DOHH2 (cell line): Measurements from ENCODE around the gene LHFPL6.

Experiments used
- H3F3A ChIP-seq: fragments of 200-600 bp; sonication (generic), shearing (Covaris generic); 2 replicates; pipeline ENCODE4 v1.6.0; 2016; ENCODE audit warnings: antibody characterized with exemption, mild to moderate bottlenecking; ENCODE audit not compliant: control insufficient read depth, insufficient read depth
- H3K27ac ChIP-seq: fragments of 200-600 bp; sonication (generic); 2 replicates; pipeline ENCODE4 v1.5.1; 2014; ENCODE audit warnings: low read depth, mild to moderate bottlenecking, low read length, moderate library complexity
- H3K27me3 ChIP-seq: fragments of 200-600 bp; sonication (generic); 2 replicates; pipeline ENCODE4 v1.6.1; 2014; ENCODE audit warnings: mild to moderate bottlenecking, low read length, mixed read lengths; ENCODE audit not compliant: control insufficient read depth
- H3K36me3 ChIP-seq: fragments of 200-600 bp; sonication (generic); 2 replicates; pipeline ENCODE4 v1.6.1; 2014; ENCODE audit warnings: mild to moderate bottlenecking, low read length, moderate library complexity, mixed read lengths; ENCODE audit not compliant: control insufficient read depth
- H3K4me1 ChIP-seq: fragments of 200-600 bp; sonication (generic); 2 replicates; pipeline ENCODE4 v1.6.1; 2014; ENCODE audit warnings: mild to moderate bottlenecking, low read length, mixed read lengths; ENCODE audit not compliant: control insufficient read depth
- H3K4me2 ChIP-seq: fragments of 200-600 bp; sonication (generic); 2 replicates; pipeline ENCODE4 v1.6.0; 2014; ENCODE audit warnings: mild to moderate bottlenecking, low read length, moderate library complexity
- H3K4me3 ChIP-seq: fragments of 200-600 bp; sonication (generic); 2 replicates; pipeline ENCODE4 v1.5.1; 2014; ENCODE audit warnings: mild to moderate bottlenecking, low read length, mixed read lengths
- H3K79me2 ChIP-seq: fragments of 200-600 bp; sonication (generic); 2 replicates; pipeline ENCODE4 v1.6.1; 2014; ENCODE audit warnings: mild to moderate bottlenecking, low read length, mixed read lengths; ENCODE audit not compliant: control insufficient read depth
- H3K9me2 ChIP-seq: fragments of 200-600 bp; sonication (generic); replicated peaks from 2 replicates; pipeline ENCODE4 v1.6.1; 2014; ENCODE audit warnings: mild to moderate bottlenecking, low read length, mixed read lengths; ENCODE audit not compliant: control insufficient read depth
- H3K9me3 ChIP-seq: fragments of 200-600 bp; sonication (generic); 2 replicates; pipeline ENCODE4 v1.6.1; 2014; ENCODE audit warnings: antibody characterized with exemption, low read length, mixed read lengths; ENCODE audit not compliant: control insufficient read depth, insufficient read depth
- H4K20me1 ChIP-seq: fragments of 200-600 bp; sonication (generic); 2 replicates; pipeline ENCODE4 v1.6.0; 2014; ENCODE audit warnings: low read depth, mild to moderate bottlenecking, antibody characterized with exemption, low read length, moderate library complexity; ENCODE audit not compliant: control insufficient read depth, insufficient read depth
- CTCF ChIP-seq: fragments of 200-600 bp; sonication (generic); IDR thresholded peaks from one replicate; pipeline ENCODE4 v1.5.1; 2014; ENCODE audit warnings: antibody characterized with exemption, mild to moderate bottlenecking, low read depth, low read length; ENCODE audit not compliant: poor library complexity, severe bottlenecking
- EZH2phosphoT487 ChIP-seq: fragments of 200-600 bp; sonication (generic); IDR thresholded peaks from 2 replicates; pipeline ENCODE4 v1.6.1; 2017; ENCODE audit warnings: borderline replicate concordance, mild to moderate bottlenecking, antibody characterized with exemption, low read length, moderate library complexity, mixed read lengths

Gene LHFPL6

GRCh38 chr13:39410964-39411363 is 192.0 kb downstream of the LHFPL6 start:
- H3K9me3 ChIP-seq, result no peaks in the 10 kb centered on the region
- H4K20me1 ChIP-seq, result no peaks in the 10 kb centered on the region
- H3K36me3 ChIP-seq, result no peaks in the 10 kb centered on the region
- no peak overlapping the region for H3K27ac ChIP-seq
- H3K4me2 ChIP-seq, result no peak overlapping the region
- no peaks in the 10 kb centered on the region; the same call in 1 of the 2 replicates for H3K79me2 ChIP-seq
- no peak overlapping the region for H3K4me3 ChIP-seq
- no peak for TF ChIP-seq CTCF
- no peak for TF ChIP-seq EZH2phosphoT487
- H3K4me1 ChIP-seq, result peaks cover 13% of the 10 kb centered on the region
- no peaks in the 10 kb centered on the region for H3K27me3 ChIP-seq
- no peaks in the 10 kb centered on the region for H3K9me2 ChIP-seq
- H3F3A ChIP-seq, result no peaks in the 10 kb centered on the region

GRCh38 chr13:39410096-39410901 is 192.7 kb downstream of the LHFPL6 start:
- Histone ChIP-seq H3K4me2 (no peak overlapping the region), H3K4me1 (peaks cover 13% of the 10 kb centered on the region)

GRCh38 chr13:39408512-39408911 is 194.5 kb downstream of the LHFPL6 start:
- Histone ChIP-seq H3K4me3 (no peak overlapping the region), H3K4me1 (peaks cover 1% of the 10 kb centered on the region), H3K79me2 (peaks cover 7% of the 10 kb centered on the region; the same call in 1 of the 2 replicates), H3K27me3 (no peaks in the 10 kb centered on the region), H3K9me2 (no peaks in the 10 kb centered on the region), H3K4me2 (no peak overlapping the region), H4K20me1 (no peaks in the 10 kb centered on the region), H3F3A (no peaks in the 10 kb centered on the region), H3K27ac (no peak overlapping the region), H3K36me3 (no peaks in the 10 kb centered on the region), H3K9me3 (no peaks in the 10 kb centered on the region)
- TF ChIP-seq EZH2phosphoT487 (no peak), CTCF (no peak)

More at GRCh38 chr13:39410096-39410901, 192.7 kb downstream of the LHFPL6 start:
- TF ChIP-seq CTCF, result no peak
- TF ChIP-seq EZH2phosphoT487, result no peak
- no peaks in the 10 kb centered on the region for H3K9me2 ChIP-seq
- H3K36me3 ChIP-seq, result no peaks in the 10 kb centered on the region
- no peaks in the 10 kb centered on the region for H3K27me3 ChIP-seq
- H3K4me3 ChIP-seq, result no peak overlapping the region
- H3K79me2 ChIP-seq, result peaks cover 3% of the 10 kb centered on the region; the same call in 1 of the 2 replicates
- no peak overlapping the region for H3K27ac ChIP-seq
- no peaks in the 10 kb centered on the region for H4K20me1 ChIP-seq
- H3F3A ChIP-seq, result no peaks in the 10 kb centered on the region
- no peaks in the 10 kb centered on the region for H3K9me3 ChIP-seq
